Measurements from ENCODE around the gene IP6K2. TPM values are rescaled to one million over a fixed set of nuclear protein-coding genes. Genes with fewer than 3 reads are reported as not detected.
A peak's percentile ranks its signal among the peaks of the same experiment; 100 is the strongest.

Gene IP6K2
- total and polyA plus RNA-seq, 7 donors = 14.0 to 36.8 (median 22.5) TPM

DNA sequence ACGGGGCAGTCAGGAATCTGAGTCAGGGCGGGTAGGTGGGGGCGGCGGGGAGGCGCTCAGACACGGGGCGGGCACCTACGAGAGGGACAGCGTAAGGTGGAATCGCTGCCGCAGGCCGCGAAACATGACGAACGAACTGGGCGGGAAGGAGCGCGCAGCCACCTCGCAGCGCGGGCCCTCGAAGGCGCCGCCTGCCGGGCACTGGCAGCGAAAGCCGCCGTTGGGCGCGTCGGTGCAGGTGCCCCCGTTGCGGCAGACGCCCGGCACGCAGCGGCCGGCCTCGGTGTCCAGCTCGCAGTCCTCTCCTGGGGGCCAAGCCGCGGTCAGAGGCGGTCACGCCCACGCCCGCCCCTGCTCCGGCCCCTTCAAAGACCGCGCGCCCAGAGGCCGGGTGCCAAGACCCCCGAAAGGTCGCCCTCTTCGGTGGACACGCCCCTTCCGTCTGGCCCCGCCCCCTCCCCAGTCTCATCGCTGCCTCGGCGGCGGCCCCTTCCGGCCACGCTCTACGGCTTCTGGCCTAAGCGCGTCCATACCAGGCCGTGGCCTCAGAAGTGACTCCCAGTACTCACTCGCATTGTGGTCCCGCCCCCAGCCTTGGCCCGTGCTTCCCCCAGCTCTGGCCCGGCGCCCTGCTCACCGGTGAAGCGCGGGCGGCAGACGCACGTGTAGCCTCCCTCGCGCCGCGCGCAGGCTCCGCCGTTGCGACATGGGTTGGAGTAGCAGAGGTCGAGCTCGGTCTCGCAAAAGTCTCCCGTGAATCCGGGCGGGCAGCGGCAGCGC, 60.8 kb downstream of the IP6K2 start:
- Histone ChIP-seq H3K36me3 (ENCODE audit: insufficient read depth in 1 of 2, low read depth in 1 of 2) (no peaks in the 10 kb centered on the region), H3K27ac (peak overlapping the region; percentile 67), H3K4me1 (peaks cover 2% of the 10 kb centered on the region), H3K27me3 (ENCODE audit: insufficient read depth in 3 of 3, low read length in 2 of 3) (peaks cover 0 to 16% (median 2%) of the 10 kb centered on the region in 3 donors), H3K4me3 (peak overlapping the region; percentile 80), H3K9me3 (no peaks in the 10 kb centered on the region)
- intact Hi-C loops (cut with DNase I) = no loop called here
- peak; percentile 92 to 96 (median 94) for ATAC-seq
- DNase-seq = peak; percentile 83 to 90
- TF ChIP-seq CTCF (IDR thresholded peaks at IDR 0.05) = peak; percentile 62
- 4% methylated on average over 56 to 94 of the region's 94 CpGs for WGBS, 3 donors

DNA sequence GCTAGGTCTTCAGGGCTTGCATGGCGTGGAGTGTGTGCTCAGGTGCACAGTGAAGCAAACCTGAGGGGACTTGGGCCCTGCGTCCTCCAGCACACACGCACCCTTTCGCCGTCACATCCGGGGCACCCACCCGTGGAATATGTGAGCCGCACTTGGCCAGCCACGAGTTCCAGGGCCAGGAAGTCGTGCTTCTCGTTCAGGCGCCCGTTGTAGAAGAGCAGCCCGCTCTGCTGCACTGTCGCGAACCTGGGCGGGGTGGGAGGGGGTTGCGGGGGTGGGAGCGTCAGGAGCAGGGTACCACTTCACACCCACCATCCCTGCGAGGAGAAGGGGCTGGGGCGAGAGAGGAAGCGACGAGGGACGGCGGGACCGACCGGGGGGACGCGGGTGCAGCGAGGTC, 61.4 kb downstream of the IP6K2 start:
- no peak for TF ChIP-seq CTCF (IDR thresholded peaks at IDR 0.05)

DNA sequence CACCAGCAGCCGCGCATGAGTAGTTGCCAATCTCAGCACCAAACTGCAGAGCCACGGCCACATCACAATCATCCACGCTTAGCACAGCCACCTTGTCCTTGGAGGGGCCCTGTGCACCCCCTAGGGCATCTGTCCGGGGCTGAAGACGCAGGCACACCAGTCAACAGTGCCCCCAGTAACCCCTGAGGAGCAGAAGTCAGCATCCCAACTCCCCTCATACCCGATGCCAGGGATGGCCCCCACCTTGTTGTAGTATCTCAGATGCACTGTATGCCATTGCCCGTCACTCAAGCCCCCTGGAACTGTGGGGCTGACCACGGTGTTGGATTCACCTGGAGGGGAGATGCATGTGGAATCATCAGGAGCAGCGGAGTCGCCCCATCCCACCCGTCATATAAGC, 62.0 kb downstream of the IP6K2 start:
- no peak for TF ChIP-seq CTCF (IDR thresholded peaks at IDR 0.05)
- H3K36me3 ChIP-seq (ENCODE audit: insufficient read depth in 1 of 2, low read depth in 1 of 2) = no peaks in the 10 kb centered on the region
- H3K4me1 ChIP-seq = no peaks in the 10 kb centered on the region
- peaks cover 0 to 4% (median 2%) of the 10 kb centered on the region in 3 donors for H3K27me3 ChIP-seq (ENCODE audit: insufficient read depth in 3 of 3, low read length in 2 of 3)
- intact Hi-C loops (cut with DNase I) = no loop called here
- no peaks in the 10 kb centered on the region for H3K9me3 ChIP-seq
- no peak overlapping the region for H3K4me3 ChIP-seq
- 85 to 88% (median 87%) methylated on average over 12 of the region's 12 CpGs for WGBS, 3 donors
- ATAC-seq (no peak), DNase-seq (no peak)
- no peak overlapping the region for H3K27ac ChIP-seq

More for the DNA sequence above, 61.4 kb downstream of the IP6K2 start:
- DNase-seq (no peak), ATAC-seq (no peak)
- H3K36me3 ChIP-seq (ENCODE audit: insufficient read depth in 1 of 2, low read depth in 1 of 2) = no peaks in the 10 kb centered on the region
- H3K4me3 ChIP-seq = peak overlapping the region; percentile 80
- H3K27me3 ChIP-seq (ENCODE audit: insufficient read depth in 3 of 3, low read length in 2 of 3) = peaks cover 0 to 10% (median 2%) of the 10 kb centered on the region in 3 donors
- 13 to 15% (median 14%) methylated on average over 27 to 30 of the region's 30 CpGs for WGBS, 3 donors
- peak overlapping the region; percentile 67 for H3K27ac ChIP-seq
- H3K4me1 ChIP-seq = no peaks in the 10 kb centered on the region
- intact Hi-C loops (cut with DNase I) = no loop called here
- H3K9me3 ChIP-seq = no peaks in the 10 kb centered on the region

GRCh38 chr3:48652923-48653715, 63.9 kb downstream of the IP6K2 start:
- no peaks in the 10 kb centered on the region for H3K4me1 ChIP-seq
- H3K27ac ChIP-seq = no peak overlapping the region
- intact Hi-C loops (cut with DNase I) = loop anchor here in 1 of 2 donors (5.0 kb wide), 1 partner anchor 91 kb away; the partner anchor contains the start of gene UCN2

More at GRCh38 chr3:48652923-48653715, 63.9 kb downstream of the IP6K2 start:
- H3K36me3 ChIP-seq (ENCODE audit: insufficient read depth in 1 of 2, low read depth in 1 of 2) = no peaks in the 10 kb centered on the region
- TF ChIP-seq CTCF (IDR thresholded peaks at IDR 0.05) = no peak
- H3K27me3 ChIP-seq (ENCODE audit: insufficient read depth in 3 of 3, low read length in 2 of 3) = peaks cover 0 to 2% (median 0%) of the 10 kb centered on the region in 3 donors
- H3K4me3 ChIP-seq = no peak overlapping the region
- no peaks in the 10 kb centered on the region for H3K9me3 ChIP-seq
- DNase-seq = no peak
- ATAC-seq = no peak
- 92 to 96% (median 93%) methylated on average over 15 of the region's 15 CpGs for WGBS, 3 donors

Measured in psoas muscle (tissue), 8 donors.